ENCODE results near the gene LRP1. TPM values are rescaled to one million over a fixed set of nuclear protein-coding genes. Genes with fewer than 3 reads are reported as not detected.

The LRP1 gene
- total and polyA plus RNA-seq, 2 of the 13 experiments (the other 11 are each of a cell fraction or from before 2014, with no cell fraction given): 14.7 to 30.8 TPM

DNA sequence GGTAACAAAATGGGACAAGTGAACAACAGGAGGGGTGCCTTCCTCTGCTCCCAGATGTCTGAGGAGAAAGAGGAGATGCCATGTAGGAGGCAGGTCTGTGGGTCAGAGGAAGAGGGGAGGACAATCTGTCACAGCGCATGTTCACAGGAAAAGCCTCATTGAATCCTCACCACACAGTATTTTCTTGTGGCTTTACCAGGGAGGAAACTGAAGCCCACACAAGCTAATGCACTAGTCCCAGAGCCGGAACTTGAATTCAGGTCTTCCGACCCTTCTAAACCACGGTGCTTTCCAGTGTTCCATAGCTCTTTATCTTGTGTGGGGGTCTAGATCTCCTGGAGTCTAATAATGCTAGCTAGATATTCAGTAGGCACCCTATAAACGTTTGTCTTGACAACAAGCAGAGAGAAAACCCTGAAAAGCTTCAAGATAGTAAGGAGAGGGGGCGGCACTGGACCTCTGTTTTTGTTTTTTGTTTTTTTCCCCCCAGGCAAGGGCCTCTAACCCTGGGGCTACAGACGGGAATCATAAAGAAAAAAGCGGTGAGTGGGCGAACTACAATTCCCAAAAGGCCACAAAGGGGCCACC lies 100.9 kb downstream of the LRP1 start (continued):
- TF ChIP-seq, protein P1, sequence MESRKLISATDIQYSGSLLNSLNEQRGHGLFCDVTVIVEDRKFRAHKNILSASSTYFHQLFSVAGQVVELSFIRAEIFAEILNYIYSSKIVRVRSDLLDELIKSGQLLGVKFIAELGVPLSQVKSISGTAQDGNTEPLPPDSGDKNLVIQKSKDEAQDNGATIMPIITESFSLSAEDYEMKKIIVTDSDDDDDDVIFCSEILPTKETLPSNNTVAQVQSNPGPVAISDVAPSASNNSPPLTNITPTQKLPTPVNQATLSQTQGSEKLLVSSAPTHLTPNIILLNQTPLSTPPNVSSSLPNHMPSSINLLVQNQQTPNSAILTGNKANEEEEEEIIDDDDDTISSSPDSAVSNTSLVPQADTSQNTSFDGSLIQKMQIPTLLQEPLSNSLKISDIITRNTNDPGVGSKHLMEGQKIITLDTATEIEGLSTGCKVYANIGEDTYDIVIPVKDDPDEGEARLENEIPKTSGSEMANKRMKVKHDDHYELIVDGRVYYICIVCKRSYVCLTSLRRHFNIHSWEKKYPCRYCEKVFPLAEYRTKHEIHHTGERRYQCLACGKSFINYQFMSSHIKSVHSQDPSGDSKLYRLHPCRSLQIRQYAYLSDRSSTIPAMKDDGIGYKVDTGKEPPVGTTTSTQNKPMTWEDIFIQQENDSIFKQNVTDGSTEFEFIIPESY (CRISPR knock-in tag; IDR thresholded peaks at IDR 0.05): no peak
- TF ChIP-seq, protein P2, sequence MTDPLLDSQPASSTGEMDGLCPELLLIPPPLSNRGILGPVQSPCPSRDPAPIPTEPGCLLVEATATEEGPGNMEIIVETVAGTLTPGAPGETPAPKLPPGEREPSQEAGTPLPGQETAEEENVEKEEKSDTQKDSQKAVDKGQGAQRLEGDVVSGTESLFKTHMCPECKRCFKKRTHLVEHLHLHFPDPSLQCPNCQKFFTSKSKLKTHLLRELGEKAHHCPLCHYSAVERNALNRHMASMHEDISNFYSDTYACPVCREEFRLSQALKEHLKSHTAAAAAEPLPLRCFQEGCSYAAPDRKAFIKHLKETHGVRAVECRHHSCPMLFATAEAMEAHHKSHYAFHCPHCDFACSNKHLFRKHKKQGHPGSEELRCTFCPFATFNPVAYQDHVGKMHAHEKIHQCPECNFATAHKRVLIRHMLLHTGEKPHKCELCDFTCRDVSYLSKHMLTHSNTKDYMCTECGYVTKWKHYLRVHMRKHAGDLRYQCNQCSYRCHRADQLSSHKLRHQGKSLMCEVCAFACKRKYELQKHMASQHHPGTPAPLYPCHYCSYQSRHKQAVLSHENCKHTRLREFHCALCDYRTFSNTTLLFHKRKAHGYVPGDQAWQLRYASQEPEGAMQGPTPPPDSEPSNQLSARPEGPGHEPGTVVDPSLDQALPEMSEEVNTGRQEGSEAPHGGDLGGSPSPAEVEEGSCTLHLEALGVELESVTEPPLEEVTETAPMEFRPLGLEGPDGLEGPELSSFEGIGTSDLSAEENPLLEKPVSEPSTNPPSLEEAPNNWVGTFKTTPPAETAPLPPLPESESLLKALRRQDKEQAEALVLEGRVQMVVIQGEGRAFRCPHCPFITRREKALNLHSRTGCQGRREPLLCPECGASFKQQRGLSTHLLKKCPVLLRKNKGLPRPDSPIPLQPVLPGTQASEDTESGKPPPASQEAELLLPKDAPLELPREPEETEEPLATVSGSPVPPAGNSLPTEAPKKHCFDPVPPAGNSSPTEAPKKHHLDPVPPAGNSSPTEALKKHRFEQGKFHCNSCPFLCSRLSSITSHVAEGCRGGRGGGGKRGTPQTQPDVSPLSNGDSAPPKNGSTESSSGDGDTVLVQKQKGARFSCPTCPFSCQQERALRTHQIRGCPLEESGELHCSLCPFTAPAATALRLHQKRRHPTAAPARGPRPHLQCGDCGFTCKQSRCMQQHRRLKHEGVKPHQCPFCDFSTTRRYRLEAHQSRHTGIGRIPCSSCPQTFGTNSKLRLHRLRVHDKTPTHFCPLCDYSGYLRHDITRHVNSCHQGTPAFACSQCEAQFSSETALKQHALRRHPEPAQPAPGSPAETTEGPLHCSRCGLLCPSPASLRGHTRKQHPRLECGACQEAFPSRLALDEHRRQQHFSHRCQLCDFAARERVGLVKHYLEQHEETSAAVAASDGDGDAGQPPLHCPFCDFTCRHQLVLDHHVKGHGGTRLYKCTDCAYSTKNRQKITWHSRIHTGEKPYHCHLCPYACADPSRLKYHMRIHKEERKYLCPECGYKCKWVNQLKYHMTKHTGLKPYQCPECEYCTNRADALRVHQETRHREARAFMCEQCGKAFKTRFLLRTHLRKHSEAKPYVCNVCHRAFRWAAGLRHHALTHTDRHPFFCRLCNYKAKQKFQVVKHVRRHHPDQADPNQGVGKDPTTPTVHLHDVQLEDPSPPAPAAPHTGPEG (CRISPR knock-in tag; IDR thresholded peaks at IDR 0.05): no peak
- TF ChIP-seq, protein P3, sequence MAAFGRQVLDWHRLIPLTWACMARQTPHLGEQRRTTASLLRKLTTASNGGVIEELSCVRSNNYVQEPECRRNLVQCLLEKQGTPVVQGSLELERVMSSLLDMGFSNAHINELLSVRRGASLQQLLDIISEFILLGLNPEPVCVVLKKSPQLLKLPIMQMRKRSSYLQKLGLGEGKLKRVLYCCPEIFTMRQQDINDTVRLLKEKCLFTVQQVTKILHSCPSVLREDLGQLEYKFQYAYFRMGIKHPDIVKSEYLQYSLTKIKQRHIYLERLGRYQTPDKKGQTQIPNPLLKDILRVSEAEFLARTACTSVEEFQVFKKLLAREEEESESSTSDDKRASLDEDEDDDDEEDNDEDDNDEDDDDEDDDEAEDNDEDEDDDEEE (CRISPR knock-in tag; IDR thresholded peaks at IDR 0.05): 0 out of 2 replicates have a peak, but pooled peaks have one; percentile 8
- no peak for TF ChIP-seq SYNCRIP (IDR thresholded peaks at IDR 0.05; ENCODE audit: insufficient read depth, low read depth, low read length)
- TF ChIP-seq CENPX (CRISPR knock-in tag; IDR thresholded peaks at IDR 0.05): no peak
- TF ChIP-seq ATF1 (CRISPR knock-in tag; IDR thresholded peaks at IDR 0.05): no peak
- TF ChIP-seq, protein P4, sequence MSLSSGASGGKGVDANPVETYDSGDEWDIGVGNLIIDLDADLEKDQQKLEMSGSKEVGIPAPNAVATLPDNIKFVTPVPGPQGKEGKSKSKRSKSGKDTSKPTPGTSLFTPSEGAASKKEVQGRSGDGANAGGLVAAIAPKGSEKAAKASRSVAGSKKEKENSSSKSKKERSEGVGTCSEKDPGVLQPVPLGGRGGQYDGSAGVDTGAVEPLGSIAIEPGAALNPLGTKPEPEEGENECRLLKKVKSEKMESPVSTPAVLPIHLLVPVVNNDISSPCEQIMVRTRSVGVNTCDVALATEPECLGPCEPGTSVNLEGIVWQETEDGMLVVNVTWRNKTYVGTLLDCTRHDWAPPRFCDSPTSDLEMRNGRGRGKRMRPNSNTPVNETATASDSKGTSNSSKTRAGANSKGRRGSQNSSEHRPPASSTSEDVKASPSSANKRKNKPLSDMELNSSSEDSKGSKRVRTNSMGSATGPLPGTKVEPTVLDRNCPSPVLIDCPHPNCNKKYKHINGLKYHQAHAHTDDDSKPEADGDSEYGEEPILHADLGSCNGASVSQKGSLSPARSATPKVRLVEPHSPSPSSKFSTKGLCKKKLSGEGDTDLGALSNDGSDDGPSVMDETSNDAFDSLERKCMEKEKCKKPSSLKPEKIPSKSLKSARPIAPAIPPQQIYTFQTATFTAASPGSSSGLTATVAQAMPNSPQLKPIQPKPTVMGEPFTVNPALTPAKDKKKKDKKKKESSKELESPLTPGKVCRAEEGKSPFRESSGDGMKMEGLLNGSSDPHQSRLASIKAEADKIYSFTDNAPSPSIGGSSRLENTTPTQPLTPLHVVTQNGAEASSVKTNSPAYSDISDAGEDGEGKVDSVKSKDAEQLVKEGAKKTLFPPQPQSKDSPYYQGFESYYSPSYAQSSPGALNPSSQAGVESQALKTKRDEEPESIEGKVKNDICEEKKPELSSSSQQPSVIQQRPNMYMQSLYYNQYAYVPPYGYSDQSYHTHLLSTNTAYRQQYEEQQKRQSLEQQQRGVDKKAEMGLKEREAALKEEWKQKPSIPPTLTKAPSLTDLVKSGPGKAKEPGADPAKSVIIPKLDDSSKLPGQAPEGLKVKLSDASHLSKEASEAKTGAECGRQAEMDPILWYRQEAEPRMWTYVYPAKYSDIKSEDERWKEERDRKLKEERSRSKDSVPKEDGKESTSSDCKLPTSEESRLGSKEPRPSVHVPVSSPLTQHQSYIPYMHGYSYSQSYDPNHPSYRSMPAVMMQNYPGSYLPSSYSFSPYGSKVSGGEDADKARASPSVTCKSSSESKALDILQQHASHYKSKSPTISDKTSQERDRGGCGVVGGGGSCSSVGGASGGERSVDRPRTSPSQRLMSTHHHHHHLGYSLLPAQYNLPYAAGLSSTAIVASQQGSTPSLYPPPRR (CRISPR knock-in tag; IDR thresholded peaks at IDR 0.05; ENCODE audit: borderline replicate concordance): no peak
- TF ChIP-seq PRPF4 (IDR thresholded peaks at IDR 0.05; ENCODE audit: low read depth, low read length, poor library complexity, severe bottlenecking): no peak
- TF ChIP-seq, protein P5, sequence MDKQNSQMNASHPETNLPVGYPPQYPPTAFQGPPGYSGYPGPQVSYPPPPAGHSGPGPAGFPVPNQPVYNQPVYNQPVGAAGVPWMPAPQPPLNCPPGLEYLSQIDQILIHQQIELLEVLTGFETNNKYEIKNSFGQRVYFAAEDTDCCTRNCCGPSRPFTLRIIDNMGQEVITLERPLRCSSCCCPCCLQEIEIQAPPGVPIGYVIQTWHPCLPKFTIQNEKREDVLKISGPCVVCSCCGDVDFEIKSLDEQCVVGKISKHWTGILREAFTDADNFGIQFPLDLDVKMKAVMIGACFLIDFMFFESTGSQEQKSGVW (CRISPR knock-in tag; IDR thresholded peaks at IDR 0.05; ENCODE audit: borderline replicate concordance): no peak
- no peak for TF ChIP-seq ZNF33A (CRISPR knock-in tag; IDR thresholded peaks at IDR 0.05; ENCODE audit: borderline replicate concordance)
- no peak for TF ChIP-seq EEA1 (CRISPR knock-in tag; IDR thresholded peaks at IDR 0.05; ENCODE audit: borderline replicate concordance)
- peak; percentile 12; the same call in 1 of the 2 replicates for TF ChIP-seq ZNF335 (CRISPR knock-in tag; IDR thresholded peaks at IDR 0.05)

Measured in HepG2 (cell line).